GM04504 (cell line): ENCODE measurements around the gene HDAC11.
"Not testable (repeated sequence)": the region's sequence is repeated elsewhere in the genome, so short reads cannot be mapped to it uniquely, and the experiment has no call there.

ENCODE experiments used
- DNase-seq: peaks from one replicate; pipeline ENCODE4 v3.0.0-alpha.2; 2012; ENCODE audit warnings: low read depth

HDAC11 gene

GRCh38 chr3:13470894-13471574 is 9.1 kb upstream of the HDAC11 start:
- DNase-seq: no peak

- no peak for DNase-seq
These were observed 7.8 kb upstream of the HDAC11 start for GRCh38 chr3:13472286-13472685.

- DNase-seq: no peak
These were observed 7.1 kb upstream of the HDAC11 start for GRCh38 chr3:13473020-13473419.

- DNase-seq: no peak
These were observed 6.1 kb upstream of the HDAC11 start for GRCh38 chr3:13474021-13474420.

GRCh38 chr3:13474776-13475303 is 5.3 kb upstream of the HDAC11 start:
- no peak for DNase-seq

GRCh38 chr3:13475871-13476590 is 4.1 kb upstream of the HDAC11 start:
- DNase-seq: no peak

- DNase-seq: no peak
These were observed 2.2 kb upstream of the HDAC11 start for GRCh38 chr3:13477943-13478342.

GRCh38 chr3:13479332-13479581 is 849 bp upstream of the HDAC11 start:
- no peak for DNase-seq

- no peak for DNase-seq
These were observed 523 bp downstream of the HDAC11 start for GRCh38 chr3:13480340-13481318.

- no peak for DNase-seq
These were observed 2.1 kb downstream of the HDAC11 start for GRCh38 chr3:13482106-13482690.

- no peak for DNase-seq
These were observed 3.2 kb downstream of the HDAC11 start for GRCh38 chr3:13483286-13483685.

- DNase-seq: no peak
These were observed 4.0 kb downstream of the HDAC11 start for GRCh38 chr3:13483988-13484695.

GRCh38 chr3:13484851-13485590 is 4.9 kb downstream of the HDAC11 start:
- DNase-seq: no peak

GRCh38 chr3:13485630-13486562 is 5.8 kb downstream of the HDAC11 start:
- DNase-seq: not testable (repeated sequence)

- no peak for DNase-seq
These were observed 7.3 kb downstream of the HDAC11 start for GRCh38 chr3:13487403-13487802.

GRCh38 chr3:13491206-13491974 is 11.3 kb downstream of the HDAC11 start:
- no peak for DNase-seq

GRCh38 chr3:13492048-13492447 is 11.9 kb downstream of the HDAC11 start:
- DNase-seq: no peak

GRCh38 chr3:13492976-13493866 is 13.1 kb downstream of the HDAC11 start:
- DNase-seq: no peak
